K562 (cell line): Measurements from ENCODE around the gene GCK. TPM values are rescaled to one million over a fixed set of nuclear protein-coding genes. Genes with fewer than 3 reads are reported as not detected.
A peak's percentile ranks its signal among the peaks of the same experiment; 100 is the strongest.
"Not testable (repeated sequence)": the region's sequence is repeated elsewhere in the genome, so short reads cannot be mapped to it uniquely, and the experiment has no call there.

ENCODE experiments used
- ATAC-seq: fragments of 200-7000 bp; cut with Tn5 transposase; 3 replicates; pipeline ENCODE4 v1.9.1; 2020; ENCODE audit warnings: moderate library complexity
- BruUV-seq: library from RNA; stranded (reverse); fragments of 400-500 nt; replicated peaks from 2 replicates; lab custom pipeline; 2021; lab: Mats Ljungman, UMichigan
- CTCF ChIA-PET: fragments of 300-600 bp; formaldehyde crosslinking; extraction: SDS; loops from one replicate; lab custom pipeline; 2021; ENCODE audit warnings: low intra/inter-chr PET ratio; lab: Yijun Ruan, JAX
- POLR2A ChIA-PET: fragments of 300-600, 350-650 bp; sonication (Branson Sonifier 250); formaldehyde crosslinking; extraction: SDS; loops from one replicate; lab custom pipeline; 2021; ENCODE audit warnings: antibody characterized with exemption, inconsistent platforms; lab: Yijun Ruan, JAX
- DNase-seq, 4 experiments: peaks; one replicate each; pipeline versions ENCODE4 v3.0.0 to v3.0.0-alpha.2; 2011 to 2018; ENCODE audit warnings: low spot score in 3 of 4, mixed read lengths in 3 of 4; ENCODE audit errors: extremely low read depth in 1 of 4
- FAIRE-seq: peaks from 2 replicates; lab custom pipeline; 2011; peaks lifted over from hg19 to GRCh38; lab: Jason Lieb, UNC
- H2AFZ ChIP-seq: 2 replicates; pipeline ENCODE4 v1.6.0; 2011; ENCODE audit warnings: low read depth, low read length, control low read depth, inconsistent platforms
- H3K27ac ChIP-seq: fragments of 200-600 bp; 3 replicates; pipeline ENCODE4 v1.8.0; 2011; ENCODE audit warnings: low read depth, mild to moderate bottlenecking, control low read depth, inconsistent platforms, low read length, moderate library complexity, mixed read lengths; ENCODE audit errors: extremely low read depth
- H3K27me3 ChIP-seq, 2 experiments: fragments of 300-600 bp in 1 of 2; 2 replicates in 1 of 2; 3 replicates in 1 of 2; pipeline versions ENCODE4 v1.6.0 to v1.8.0; 2011; ENCODE audit warnings: inconsistent platforms in 2 of 2, low read length in 2 of 2, mild to moderate bottlenecking in 1 of 2, mixed read lengths in 1 of 2, moderate library complexity in 1 of 2; ENCODE audit not compliant: control insufficient read depth in 2 of 2, insufficient read depth in 2 of 2
- H3K36me3 ChIP-seq: fragments of 300-600 bp; 3 replicates; pipeline ENCODE4 v1.8.0; 2011; ENCODE audit warnings: mild to moderate bottlenecking, low read length, inconsistent platforms; ENCODE audit not compliant: control insufficient read depth, insufficient read depth
- H3K4me1 ChIP-seq, 2 experiments: fragments of 200-600 bp in 1 of 2; replicated peaks in 1 of 2; 2 replicates in 1 of 2; 3 replicates in 1 of 2; pipeline versions ENCODE4 v1.5.1 to v1.8.0; 2011; ENCODE audit warnings: inconsistent platforms in 2 of 2, low read length in 2 of 2, mild to moderate bottlenecking in 1 of 2, mixed read lengths in 1 of 2, moderate library complexity in 1 of 2; ENCODE audit not compliant: control insufficient read depth in 2 of 2, insufficient read depth in 2 of 2
- H3K4me2 ChIP-seq: 2 replicates; pipeline ENCODE4 v1.6.1; 2011; ENCODE audit warnings: low read length, control low read depth, inconsistent platforms, mixed read lengths; ENCODE audit not compliant: insufficient read depth
- H3K4me3 ChIP-seq: fragments of 200-600 bp; sonication (generic), shearing (Covaris generic); 2 replicates; pipeline ENCODE4 v1.5.1; 2016; ENCODE audit warnings: control low read depth, inconsistent platforms
- H3K79me2 ChIP-seq: fragments of 200-600 bp; 3 replicates; pipeline ENCODE4 v1.8.0; 2011; ENCODE audit warnings: low read length, inconsistent platforms; ENCODE audit not compliant: control insufficient read depth, insufficient read depth
- H3K9ac ChIP-seq, 2 experiments: 2 replicates each; pipeline versions ENCODE4 v1.6.0 to v1.6.1; 2011; ENCODE audit warnings: low read depth in 2 of 2, low read length in 2 of 2, control low read depth in 1 of 2, inconsistent platforms in 1 of 2, mild to moderate bottlenecking in 1 of 2, mixed read lengths in 1 of 2; ENCODE audit not compliant: insufficient read depth in 1 of 2
- H3K9me1 ChIP-seq: one replicate; pipeline ENCODE4 v1.6.0; 2011; ENCODE audit warnings: inconsistent platforms, mild to moderate bottlenecking, low read length, moderate library complexity; ENCODE audit not compliant: control insufficient read depth, insufficient read depth
- H3K9me3 ChIP-seq: replicated peaks from 2 replicates; pipeline ENCODE4 v1.5.1; 2011; ENCODE audit warnings: low read depth, low read length, inconsistent platforms; ENCODE audit not compliant: control insufficient read depth, insufficient read depth
- H4K20me1 ChIP-seq: replicated peaks from 2 replicates; pipeline ENCODE4 v1.6.1; 2011; ENCODE audit warnings: low read length, inconsistent platforms, mixed read lengths; ENCODE audit not compliant: control insufficient read depth, insufficient read depth
- KLF16 ChIP-seq: IDR thresholded peaks from 2 replicates; pipeline ENCODE4 v1.6.1; 2016; ENCODE audit warnings: antibody characterized with exemption
- LEF1 ChIP-seq: fragments of 450-650 bp; IDR thresholded peaks from 2 replicates; pipeline ENCODE4 v1.6.1; 2016; ENCODE audit warnings: mild to moderate bottlenecking
- NFATC3 ChIP-seq: fragments of 450-650 bp; IDR thresholded peaks from 2 replicates; pipeline ENCODE4 v1.6.1; 2017; ENCODE audit warnings: mild to moderate bottlenecking
- RERE ChIP-seq: sonication (generic); formaldehyde crosslinking; IDR thresholded peaks from 2 replicates; pipeline ENCODE4 v1.8.0; 2023; ENCODE audit warnings: missing genetic modification reagents, mild to moderate bottlenecking, borderline replicate concordance
- WGBS: fragments of 100-300 bp; shearing (Covaris generic); methylation state at CpG from one replicate; pipeline ENCODE4 v1.1.6; 2016; ENCODE audit warnings: low coverage, mixed read lengths; ENCODE audit not compliant: insufficient coverage; ENCODE audit errors: missing lambda C conversion rate; 5-methylcytosine and 5-hydroxymethylcytosine counted together
- in situ Hi-C: fragments of 300-500 bp; cut with MboI; formaldehyde crosslinking; loops from 4 replicates; pipeline ENCODE4 v1.15.0; 2018; ENCODE audit warnings: inconsistent platforms, mixed read lengths
- intact Hi-C: fragments of 100-400 bp; cut with micrococcal nuclease; formaldehyde crosslinking; loops from 2 replicates; pipeline ENCODE4 v1.14.2; 2022
- polyA plus RNA-seq, 8 experiments: library from polyadenylated mRNA; depleted of rRNA in 4 of 8; stranded (reverse) in 5 of 8; unstranded in 3 of 8; fragments of >200 nt; fragmentation: Nextera tagmentation in 2 of 8; fragmentation: Illumina TruSeq in 1 of 8; extraction: Ambion mirVana in 2 of 8; extraction: Trizol in 1 of 8; gene quantifications; 2 replicates each; pipeline versions ENCODE4 v1.2.1 to v1.2.3, GENCODE V29; 2011 to 2014; ENCODE audit warnings: inconsistent platforms in 1 of 8, missing spikeins in 1 of 8
- total RNA-seq, 7 experiments: library from RNA; depleted of rRNA in 6 of 7; stranded (reverse); fragments of >200 nt in 6 of 7; fragmentation: Illumina TruSeq in 2 of 7; extraction: Trizol in 2 of 7; gene quantifications; 2 replicates each; pipeline versions ENCODE4 v1.2.1 to v1.2.3, GENCODE V29; 2011 to 2021; ENCODE audit warnings: low replicate concordance in 1 of 7

The GCK gene
- total and polyA plus RNA-seq, 9 of the 15 experiments (the other 6 are each of a cell fraction or from before 2014, with no cell fraction given) = 0.11 to 0.55 (median 0.16) TPM; not detected in 3

- Histone ChIP-seq H3K27ac (no peak overlapping the region), H3K4me2 (no peak overlapping the region), H3K36me3 (no peaks in the 10 kb centered on the region)
- in situ Hi-C loops = no loop called here
- TF ChIP-seq LEF1 (no peak), KLF16 (no peak)
- TF ChIP-seq, all 486 proteins: peak for 0
- Histone ChIP-seq H4K20me1 (no peaks in the 10 kb centered on the region), H2AFZ (no peak overlapping the region), H3K4me3 (no peak overlapping the region), H3K79me2 (no peaks in the 10 kb centered on the region), H3K27me3 (peaks cover 29 to 38% of the 10 kb centered on the region in 2 experiments), H3K4me1 (no peaks in the 10 kb centered on the region), H3K9me3 (no peaks in the 10 kb centered on the region), H3K9me1 (no peaks in the 10 kb centered on the region), H3K9ac (0 out of 4 replicates have a peak overlapping the region, but pooled peaks of 1 of the 2 experiments have one; percentile 36)
- DNase-seq (no peak), FAIRE-seq (no peak), ATAC-seq (no peak)
- ChIA-PET CTCF (no interaction called here), POLR2A (interaction anchor here (0.7 kb wide), 1 partner anchor 59 kb away, joined by 4 read pairs; no protein-coding TSS in a partner anchor)
- no TSS peak for BruUV-seq
- 4% methylated on average over 6 of the region's 7 CpGs for WGBS
- intact Hi-C loops = no loop called here
Measured at GRCh38 chr7:44176486-44176885, 12.8 kb downstream of the GCK start.

GRCh38 chr7:44175730-44176129, 13.5 kb downstream of the GCK start:
- BruUV-seq = no TSS peak
- no peak overlapping the region for H3K4me3 ChIP-seq
- intact Hi-C loops = no loop called here
- WGBS = 0% methylated on average over 3 of the region's 3 CpGs
- H2AFZ ChIP-seq = no peak overlapping the region
- H3K9ac ChIP-seq = no peak overlapping the region
- in situ Hi-C loops = no loop called here
- H3K27me3 ChIP-seq = peaks cover 29 to 38% of the 10 kb centered on the region in 2 experiments
- H3K9me1 ChIP-seq = no peaks in the 10 kb centered on the region
- H3K4me2 ChIP-seq = no peak overlapping the region
- FAIRE-seq = no peak
- H3K36me3 ChIP-seq = no peaks in the 10 kb centered on the region
- no peaks in the 10 kb centered on the region for H3K9me3 ChIP-seq
- no peaks in the 10 kb centered on the region for H4K20me1 ChIP-seq
- TF ChIP-seq RERE (no peak), NFATC3 (no peak)
- TF ChIP-seq, all 486 proteins: peak for 0
- ATAC-seq (no peak), DNase-seq (no peak)
- H3K4me1 ChIP-seq = no peaks in the 10 kb centered on the region
- H3K27ac ChIP-seq = no peak overlapping the region
- H3K79me2 ChIP-seq = no peaks in the 10 kb centered on the region
- ChIA-PET CTCF (no interaction called here), POLR2A (interaction anchor here (0.7 kb wide), 1 partner anchor 58 kb away, joined by 4 read pairs; no protein-coding TSS in a partner anchor)

DNA sequence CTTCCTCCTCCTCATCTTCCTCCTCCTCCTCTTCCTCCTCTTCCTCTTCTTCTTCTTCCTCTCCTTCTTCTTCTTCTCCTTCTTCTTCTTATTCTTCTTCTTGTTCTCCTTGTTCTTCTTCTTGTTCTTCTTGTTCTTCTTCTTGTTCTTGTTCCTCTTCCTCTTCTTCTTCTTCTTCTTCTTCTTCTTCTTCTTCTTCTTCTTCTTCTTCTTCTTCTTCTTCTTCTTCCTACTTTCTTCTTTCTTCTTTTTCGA, 14.6 kb downstream of the GCK start:
- intact Hi-C loops, in situ Hi-C loops, BruUV-seq, H3K9me3 ChIP-seq, POLR2A ChIA-PET, CTCF ChIA-PET, H3K9ac ChIP-seq, H4K20me1 ChIP-seq, H3K4me2 ChIP-seq, H3K4me1 ChIP-seq, H3K79me2 ChIP-seq, ATAC-seq, H2AFZ ChIP-seq, H3K4me3 ChIP-seq, H3K27ac ChIP-seq, H3K36me3 ChIP-seq, FAIRE-seq, DNase-seq, H3K9me1 ChIP-seq: not testable (repeated sequence)
- peaks cover 32 to 38% of the 10 kb centered on the region in 2 experiments for H3K27me3 ChIP-seq
- WGBS = 0% methylated on average over 1 of the region's 1 CpG
